SK-N-MC (cell line): Measurements from ENCODE around the gene AK8.

Experiments used
- DNase-seq: peaks from one replicate; pipeline ENCODE4 v3.0.0-alpha.2; 2011; ENCODE audit warnings: low read depth, low spot score
- H3K27ac ChIP-seq: fragments of 200-600 bp; sonication (generic); 2 replicates; pipeline ENCODE4 v1.5.1; 2016; ENCODE audit warnings: mixed run types
- H3K36me3 ChIP-seq: fragments of 200-600 bp; sonication (generic); 2 replicates; pipeline ENCODE4 v1.6.1; 2017; ENCODE audit warnings: antibody characterized with exemption, low read length, mixed read lengths; ENCODE audit not compliant: insufficient read depth
- H3K4me3 ChIP-seq: fragments of 200-600 bp; sonication (generic); 2 replicates; pipeline ENCODE4 v1.5.1; 2016
- H3K9ac ChIP-seq: fragments of 200-600 bp; sonication (generic); 2 replicates; pipeline ENCODE4 v1.8.0; 2017; ENCODE audit warnings: mixed run types, mixed read lengths; ENCODE audit not compliant: insufficient read length
- H3K9me3 ChIP-seq: fragments of 200-600 bp; sonication (generic); 2 replicates; pipeline ENCODE4 v1.6.1; 2017; ENCODE audit warnings: low read depth, mild to moderate bottlenecking, antibody characterized with exemption, low read length, moderate library complexity, mixed read lengths
- EZH2 ChIP-seq: fragments of 200-600 bp; sonication (generic); IDR thresholded peaks from one replicate; pipeline ENCODE4 v1.6.1; 2017; ENCODE audit warnings: antibody characterized with exemption

AK8 gene

GRCh38 chr9:132677976-132678375, 200.1 kb downstream of the AK8 start:
- TF ChIP-seq EZH2, result no peak
- Histone ChIP-seq H3K36me3 (peaks cover 66% of the 10 kb centered on the region), H3K9ac (no peak overlapping the region), H3K9me3 (no peaks in the 10 kb centered on the region), H3K4me3 (no peak overlapping the region), H3K27ac (no peak overlapping the region)
- DNase-seq, result no peak
